Lower lobe of right lung (tissue), 2 donors: ENCODE measurements around the gene RBFOX1. TPM values are rescaled to one million over a fixed set of nuclear protein-coding genes. Genes with fewer than 3 reads are reported as not detected.

ENCODE experiments used
- ATAC-seq, 2 donors: fragments of 200-7000 bp; cut with Tn5 transposase; one replicate each; pipeline ENCODE4 v1.9.1; 2020 to 2022; ENCODE audit warnings: mild to moderate bottlenecking in 2 of 2, moderate library complexity in 2 of 2
- DNase-seq: peaks from one replicate; pipeline ENCODE4 v3.0.0-alpha.2; 2020
- H3K27ac ChIP-seq: fragments of 200-600 bp; one replicate; pipeline ENCODE4 v1.8.0; 2022
- H3K27me3 ChIP-seq: fragments of 200-600 bp; one replicate; pipeline ENCODE4 v1.8.0; 2022; ENCODE audit warnings: low read depth
- H3K36me3 ChIP-seq: fragments of 200-600 bp; one replicate; pipeline ENCODE4 v1.8.0; 2022; ENCODE audit warnings: mild to moderate bottlenecking
- H3K4me1 ChIP-seq: fragments of 200-600 bp; one replicate; pipeline ENCODE4 v1.8.0; 2022
- H3K4me3 ChIP-seq: fragments of 200-600 bp; one replicate; pipeline ENCODE4 v1.8.0; 2022; ENCODE audit warnings: mild to moderate bottlenecking
- H3K9me3 ChIP-seq: fragments of 200-600 bp; one replicate; pipeline ENCODE4 v1.8.0; 2022
- intact Hi-C: fragments of 100-400 bp; cut with DNase I; formaldehyde crosslinking; loops from one replicate; pipeline ENCODE4 v1.11.0; 2022
- total RNA-seq: library from RNA; stranded (reverse); fragmentation: NEBNext Ultra II Directional; extraction: Animal tissue kit (Norgen Biotek cat#: 25700); gene quantifications from one replicate; pipeline ENCODE4 v1.2.1, GENCODE V29; 2021
- TF ChIP-seq, protein P1 (sequence below): fragments of 200-600 bp; IDR thresholded peaks from one replicate; pipeline ENCODE4 v1.8.0; 2022; ENCODE audit warnings: antibody characterized with exemption, mild to moderate bottlenecking
- donor health status: DM: no; HTN: yes; CAD: no; lungs with severe emphysema.

RBFOX1 gene
- total RNA-seq, 1 donor from 2014 or later = not detected

- TF ChIP-seq, protein P1, sequence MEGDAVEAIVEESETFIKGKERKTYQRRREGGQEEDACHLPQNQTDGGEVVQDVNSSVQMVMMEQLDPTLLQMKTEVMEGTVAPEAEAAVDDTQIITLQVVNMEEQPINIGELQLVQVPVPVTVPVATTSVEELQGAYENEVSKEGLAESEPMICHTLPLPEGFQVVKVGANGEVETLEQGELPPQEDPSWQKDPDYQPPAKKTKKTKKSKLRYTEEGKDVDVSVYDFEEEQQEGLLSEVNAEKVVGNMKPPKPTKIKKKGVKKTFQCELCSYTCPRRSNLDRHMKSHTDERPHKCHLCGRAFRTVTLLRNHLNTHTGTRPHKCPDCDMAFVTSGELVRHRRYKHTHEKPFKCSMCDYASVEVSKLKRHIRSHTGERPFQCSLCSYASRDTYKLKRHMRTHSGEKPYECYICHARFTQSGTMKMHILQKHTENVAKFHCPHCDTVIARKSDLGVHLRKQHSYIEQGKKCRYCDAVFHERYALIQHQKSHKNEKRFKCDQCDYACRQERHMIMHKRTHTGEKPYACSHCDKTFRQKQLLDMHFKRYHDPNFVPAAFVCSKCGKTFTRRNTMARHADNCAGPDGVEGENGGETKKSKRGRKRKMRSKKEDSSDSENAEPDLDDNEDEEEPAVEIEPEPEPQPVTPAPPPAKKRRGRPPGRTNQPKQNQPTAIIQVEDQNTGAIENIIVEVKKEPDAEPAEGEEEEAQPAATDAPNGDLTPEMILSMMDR = no peak
- Histone ChIP-seq H3K36me3 (no peaks in the 10 kb centered on the region), H3K4me3 (no peak overlapping the region), H3K4me1 (no peaks in the 10 kb centered on the region), H3K27me3 (no peaks in the 10 kb centered on the region), H3K27ac (no peak overlapping the region), H3K9me3 (no peaks in the 10 kb centered on the region)
- intact Hi-C loops = no loop called here
- ATAC-seq = no peak
- no peak for DNase-seq
These were observed 216.2 kb downstream of the RBFOX1 start for GRCh38 chr16:7548796-7549318.

DNA sequence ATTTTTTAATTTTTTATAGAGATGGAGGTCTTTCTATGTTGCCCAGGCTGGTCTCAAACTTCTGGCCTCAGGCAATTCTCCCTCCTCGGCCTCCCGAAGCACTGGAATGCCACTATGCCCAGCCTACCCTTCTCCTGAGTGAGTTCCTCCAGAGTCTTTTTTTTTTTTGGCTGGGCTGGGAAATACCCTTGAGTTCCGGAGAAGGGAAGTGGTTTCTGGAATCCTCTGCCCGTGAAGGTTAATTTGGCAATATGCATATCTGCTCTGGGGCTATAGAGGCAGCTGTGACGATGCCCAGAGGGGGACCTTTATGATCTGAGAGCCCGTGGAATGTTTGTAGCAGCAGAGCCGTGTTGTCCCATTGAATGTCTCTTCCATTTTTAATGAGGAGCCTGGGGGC lies 217.5 kb downstream of the RBFOX1 start:
- no peaks in the 10 kb centered on the region for H3K27me3 ChIP-seq
- TF ChIP-seq, protein P1 = no peak
- intact Hi-C loops = no loop called here
- H3K9me3 ChIP-seq = no peaks in the 10 kb centered on the region
- no peak overlapping the region for H3K4me3 ChIP-seq
- no peak overlapping the region for H3K27ac ChIP-seq
- DNase-seq (no peak), ATAC-seq (no peak)
- no peaks in the 10 kb centered on the region for H3K4me1 ChIP-seq
- no peaks in the 10 kb centered on the region for H3K36me3 ChIP-seq

DNA sequence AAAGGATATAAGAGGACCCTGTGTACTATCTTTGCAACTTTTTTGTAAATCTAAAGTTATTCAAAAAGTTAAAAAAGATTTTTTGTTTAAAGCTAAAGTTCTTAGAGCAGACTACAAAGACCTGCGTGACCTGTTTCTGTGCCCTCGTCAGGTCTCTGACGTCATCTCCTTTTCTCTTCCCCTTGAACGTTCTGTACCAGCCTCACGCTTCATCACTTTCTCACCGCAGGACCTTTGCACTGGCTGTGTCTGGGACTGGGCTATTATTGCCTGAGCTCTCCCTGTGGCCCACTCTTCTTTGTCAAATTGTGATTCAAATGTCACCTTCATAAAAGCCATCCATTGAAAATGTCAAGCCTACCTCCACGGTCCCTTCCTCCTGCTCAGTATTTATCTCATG lies 222.8 kb downstream of the RBFOX1 start:
- H3K9me3 ChIP-seq = no peaks in the 10 kb centered on the region
- ATAC-seq (no peak), DNase-seq (no peak)
- no peaks in the 10 kb centered on the region for H3K4me1 ChIP-seq
- intact Hi-C loops = no loop called here
- TF ChIP-seq, protein P1 = no peak
- H3K4me3 ChIP-seq = no peak overlapping the region
- H3K27ac ChIP-seq = no peak overlapping the region
- no peaks in the 10 kb centered on the region for H3K36me3 ChIP-seq
- H3K27me3 ChIP-seq = no peaks in the 10 kb centered on the region

GRCh38 chr16:7561908-7562405 lies 229.3 kb downstream of the RBFOX1 start:
- ATAC-seq (no peak), DNase-seq (no peak)
- no peak overlapping the region for H3K4me3 ChIP-seq
- H3K4me1 ChIP-seq = no peaks in the 10 kb centered on the region
- H3K9me3 ChIP-seq = no peaks in the 10 kb centered on the region
- no peaks in the 10 kb centered on the region for H3K36me3 ChIP-seq
- intact Hi-C loops = no loop called here
- TF ChIP-seq, protein P1 = no peak
- H3K27ac ChIP-seq = no peak overlapping the region
- H3K27me3 ChIP-seq = no peaks in the 10 kb centered on the region

DNA sequence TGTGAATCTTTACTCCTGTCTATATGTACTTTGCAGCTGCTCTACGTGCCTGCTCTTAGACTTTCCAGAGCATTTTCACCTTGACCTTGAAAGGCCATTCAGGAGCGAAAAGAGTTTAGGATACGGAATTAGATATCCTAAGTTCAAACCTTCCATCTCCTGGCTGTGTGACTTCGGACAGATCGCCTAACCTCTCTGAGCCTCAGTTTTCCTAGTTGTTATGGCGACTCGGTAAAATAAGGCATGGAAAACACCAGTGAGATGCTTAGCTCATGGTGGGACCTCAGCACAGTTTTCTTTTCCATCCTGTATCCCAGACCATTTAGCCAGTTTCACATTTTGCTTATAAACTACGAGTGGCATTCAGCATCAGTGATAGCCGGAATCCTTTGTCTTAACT lies 233.7 kb downstream of the RBFOX1 start:
- H3K4me3 ChIP-seq = no peak overlapping the region
- H3K27ac ChIP-seq = no peak overlapping the region
- no peak for DNase-seq
- H3K9me3 ChIP-seq = no peaks in the 10 kb centered on the region
- TF ChIP-seq, protein P1 = no peak
- H3K4me1 ChIP-seq = no peaks in the 10 kb centered on the region
- intact Hi-C loops = no loop called here
- no peaks in the 10 kb centered on the region for H3K36me3 ChIP-seq
- ATAC-seq = no peak
- H3K27me3 ChIP-seq = no peaks in the 10 kb centered on the region

GRCh38 chr16:7571366-7571765 lies 238.7 kb downstream of the RBFOX1 start:
- ATAC-seq = no peak

More at GRCh38 chr16:7571366-7571765, 238.7 kb downstream of the RBFOX1 start:
- TF ChIP-seq, protein P1 = no peak
- intact Hi-C loops = no loop called here
- no peaks in the 10 kb centered on the region for H3K36me3 ChIP-seq
- H3K4me3 ChIP-seq = no peak overlapping the region
- H3K9me3 ChIP-seq = no peaks in the 10 kb centered on the region
- H3K4me1 ChIP-seq = no peaks in the 10 kb centered on the region
- H3K27ac ChIP-seq = no peak overlapping the region
- DNase-seq = no peak
- H3K27me3 ChIP-seq = no peaks in the 10 kb centered on the region
